ENCODE measurements around the gene OR2F1.

The OR2F1 gene

DNA sequence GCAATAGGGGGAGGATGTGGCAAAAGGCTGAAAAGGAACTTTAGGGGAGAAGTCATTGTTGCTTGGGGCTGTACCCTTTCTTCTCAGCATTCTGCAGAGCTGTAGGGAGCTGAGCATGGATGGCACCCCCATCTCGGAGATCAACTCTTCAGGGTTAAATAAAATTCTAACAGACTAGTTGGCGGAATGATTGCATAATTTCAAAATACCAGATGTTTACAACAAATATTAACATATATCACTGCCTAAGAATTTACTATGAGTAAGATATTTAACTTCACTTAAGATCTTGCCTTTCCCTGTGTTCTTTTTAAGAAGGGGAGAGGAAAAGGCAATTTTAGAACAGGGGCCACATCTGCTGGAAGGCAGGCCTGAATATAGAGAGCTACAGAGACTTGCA, 509 bp upstream of the OR2F1 start:
- no peak for DNase-seq (ENCODE audit: low read depth in 2 of 2)

GRCh38 chr7:143958781-143959180, 4.1 kb downstream of the OR2F1 start:
- no peak for DNase-seq (ENCODE audit: low read depth in 2 of 2)

DNA sequence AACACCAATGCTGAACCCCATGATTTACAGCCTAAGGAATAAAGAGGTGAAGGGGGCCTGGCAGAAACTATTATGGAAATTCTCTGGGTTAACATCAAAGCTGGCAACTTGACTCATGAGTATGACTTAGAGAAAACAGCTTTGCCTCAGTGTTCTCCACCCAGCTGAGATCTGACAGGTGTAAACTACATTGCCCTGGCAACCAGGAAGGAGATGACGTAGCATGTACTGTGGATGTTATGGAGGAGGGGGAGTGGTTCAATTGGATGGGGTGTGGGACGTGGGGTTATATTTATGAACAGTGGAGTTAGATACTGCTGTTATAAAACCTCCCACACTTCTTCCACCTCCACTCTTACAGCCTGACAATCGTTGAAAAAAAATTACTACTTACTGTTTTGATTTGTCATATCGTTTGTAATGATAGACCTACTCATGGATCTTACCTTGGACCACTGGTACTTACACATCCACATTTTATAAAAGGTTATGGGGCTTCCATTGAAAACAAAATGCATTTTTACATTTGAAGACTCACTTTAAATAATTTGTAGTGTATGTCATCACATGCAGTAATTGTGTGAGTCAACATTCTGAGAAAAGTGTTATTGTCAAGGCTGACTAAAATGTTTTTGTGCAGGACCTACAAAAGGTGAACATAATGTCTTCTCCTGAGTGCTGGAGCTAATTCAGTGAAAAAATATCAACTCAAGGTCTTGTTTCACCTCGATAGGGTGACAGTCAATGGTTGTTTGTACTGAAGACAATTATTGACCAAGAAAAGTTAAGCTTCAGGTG, 6.4 kb downstream of the OR2F1 start:
- no peak for DNase-seq (ENCODE audit: low read depth in 2 of 2)

GRCh38 chr7:143965280-143965679, 10.6 kb downstream of the OR2F1 start:
- no peak for DNase-seq (ENCODE audit: low read depth in 2 of 2)

DNA sequence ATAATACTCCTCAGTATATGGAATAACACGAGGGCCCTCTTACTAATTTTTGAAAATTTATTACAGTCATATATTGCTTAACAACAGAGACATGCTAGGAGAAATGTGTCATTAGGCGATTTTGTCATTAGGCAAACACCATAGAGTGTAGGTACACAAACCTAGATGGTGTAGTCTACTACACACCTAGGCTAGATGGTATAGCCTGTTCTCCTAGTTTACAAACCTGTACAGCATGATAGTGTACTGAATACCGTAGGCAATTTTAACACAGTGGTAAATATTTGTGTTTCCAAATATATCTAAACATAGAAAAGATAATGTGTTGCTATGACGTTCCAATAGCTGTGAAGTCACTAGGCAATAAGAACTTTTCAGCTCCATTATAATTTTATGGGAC, 12.8 kb downstream of the OR2F1 start:
- no peak for DNase-seq (ENCODE audit: low read depth in 2 of 2)

- no peak for DNase-seq (ENCODE audit: low read depth in 2 of 2)
Measured at GRCh38 chr7:143973870-143974416, 19.3 kb downstream of the OR2F1 start.

DNA sequence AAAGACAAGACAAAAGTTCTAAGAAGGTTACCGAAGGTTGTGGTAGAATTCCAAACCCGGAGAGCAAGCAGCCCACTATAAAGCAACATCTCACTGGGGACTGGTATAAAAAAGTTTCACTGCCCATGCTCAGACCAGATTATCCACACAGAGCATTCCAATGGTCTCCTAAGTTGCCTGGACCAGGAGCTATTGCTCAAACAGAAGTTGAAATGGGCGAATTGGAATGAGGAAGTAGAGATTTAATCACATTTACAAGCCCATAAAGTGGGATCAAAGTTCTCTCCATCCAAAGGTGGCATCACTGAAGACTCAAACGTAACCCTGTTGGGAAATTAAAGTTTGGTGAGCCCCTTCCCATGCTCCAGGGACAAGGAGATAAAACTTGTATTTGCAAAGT, 19.8 kb downstream of the OR2F1 start:
- no peak for DNase-seq (ENCODE audit: low read depth in 2 of 2)

DNA sequence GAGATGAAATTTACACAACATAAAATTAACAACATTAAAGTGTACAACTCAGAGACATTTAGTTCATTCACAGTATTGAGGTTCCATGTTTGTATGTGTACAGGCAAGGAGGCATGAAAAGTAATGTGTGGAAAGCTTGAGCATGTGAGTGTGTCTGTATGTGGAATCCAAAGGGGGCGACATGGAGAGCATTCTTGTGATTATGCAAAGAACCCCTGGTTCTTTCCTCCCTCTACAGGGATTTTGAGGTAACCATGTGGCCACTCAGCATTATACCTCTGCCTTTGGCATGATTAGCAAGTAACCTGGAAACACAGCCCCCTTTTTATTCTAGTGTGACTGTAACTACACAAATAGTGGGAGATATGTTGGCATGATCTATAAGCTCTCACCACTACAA, 21.0 kb downstream of the OR2F1 start:
- no peak for DNase-seq (ENCODE audit: low read depth in 2 of 2)

- no peak for DNase-seq (ENCODE audit: low read depth in 2 of 2)
Measured at GRCh38 chr7:143978585-143978984, 23.9 kb downstream of the OR2F1 start.

DNA sequence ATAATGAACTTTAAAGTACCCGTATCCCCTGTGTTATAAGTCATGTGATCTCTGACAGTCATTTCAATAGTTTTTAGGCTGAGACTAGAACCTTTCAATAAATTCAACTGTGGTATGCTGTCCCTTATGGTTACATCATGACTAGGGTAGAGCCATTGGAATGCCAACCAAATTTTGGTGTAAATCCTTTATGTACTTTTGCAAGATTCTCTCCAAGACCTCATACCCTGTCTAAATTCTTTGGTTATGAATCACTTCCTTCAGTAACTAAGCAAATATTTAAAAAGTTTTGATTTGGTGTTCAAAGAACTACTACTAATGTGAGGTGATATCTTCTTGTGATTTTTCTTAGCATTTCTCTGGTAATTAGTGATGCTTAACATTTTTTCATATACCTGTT, 24.7 kb downstream of the OR2F1 start:
- no peak for DNase-seq (ENCODE audit: low read depth in 2 of 2)

DNA sequence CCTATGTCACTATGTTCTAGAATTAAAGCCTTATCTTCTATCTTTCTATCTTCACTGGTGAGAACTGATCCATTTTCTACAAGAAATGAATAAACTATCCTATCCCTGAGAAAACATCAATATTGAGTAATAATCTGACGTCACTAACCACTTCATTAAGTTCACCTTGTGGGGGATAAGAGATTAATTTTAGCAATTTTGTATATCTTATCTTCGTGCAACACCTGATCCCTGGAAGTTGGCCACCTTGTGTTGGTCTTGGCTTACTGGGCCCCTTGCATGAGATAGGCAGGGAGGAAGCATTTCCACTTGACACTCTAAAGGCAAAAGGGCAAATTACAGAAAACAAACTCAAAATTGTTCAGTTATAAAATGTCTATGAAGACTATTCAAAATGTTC, 25.4 kb downstream of the OR2F1 start:
- DNase-seq (ENCODE audit: low read depth in 2 of 2) = no peak

- no peak for DNase-seq (ENCODE audit: low read depth in 2 of 2)
Measured at GRCh38 chr7:143980746-143981510, 26.3 kb downstream of the OR2F1 start.

GRCh38 chr7:143983960-143984359, 29.3 kb downstream of the OR2F1 start:
- no peak for DNase-seq (ENCODE audit: low read depth in 2 of 2)

- no peak for DNase-seq (ENCODE audit: low read depth in 2 of 2)
Measured at GRCh38 chr7:143987513-143987912, 32.9 kb downstream of the OR2F1 start.

- DNase-seq (ENCODE audit: low read depth in 2 of 2) = no peak
Measured at GRCh38 chr7:143988976-143989745, 34.5 kb downstream of the OR2F1 start.

DNA sequence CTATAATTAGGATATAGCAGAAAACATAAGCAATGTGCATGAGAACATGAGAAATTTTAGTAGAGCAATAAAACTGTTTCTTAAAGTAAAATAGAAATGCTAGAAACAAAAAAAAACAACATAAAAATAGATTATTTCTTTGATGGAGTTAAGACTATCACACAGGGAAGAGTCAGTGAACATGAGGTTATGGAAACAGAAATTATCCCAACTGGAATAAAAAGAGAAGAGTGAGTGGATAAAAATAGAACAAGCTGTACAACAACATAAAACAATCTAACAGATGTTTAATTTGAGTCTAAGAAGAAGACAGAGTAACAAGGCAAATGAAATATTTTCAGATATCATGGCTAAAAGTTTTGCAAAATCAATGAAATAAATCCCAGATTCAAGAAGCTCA, 38.0 kb downstream of the OR2F1 start:
- DNase-seq (ENCODE audit: low read depth in 2 of 2) = no peak

GRCh38 chr7:143993924-143994323, 39.3 kb downstream of the OR2F1 start:
- no peak for DNase-seq (ENCODE audit: low read depth in 2 of 2)

- DNase-seq (ENCODE audit: low read depth in 2 of 2) = no peak
Measured at GRCh38 chr7:144000020-144000419, 45.4 kb downstream of the OR2F1 start, which contains the start of gene OR6B1. Gene OR6B1, plus strand, starts transcription at chr7:144000320. Its CDS starts 3,677 bp downstream, at chr7:144003997.

GRCh38 chr7:144001543-144001942, 46.9 kb downstream of the OR2F1 start:
- no peak for DNase-seq (ENCODE audit: low read depth in 2 of 2)

DNA sequence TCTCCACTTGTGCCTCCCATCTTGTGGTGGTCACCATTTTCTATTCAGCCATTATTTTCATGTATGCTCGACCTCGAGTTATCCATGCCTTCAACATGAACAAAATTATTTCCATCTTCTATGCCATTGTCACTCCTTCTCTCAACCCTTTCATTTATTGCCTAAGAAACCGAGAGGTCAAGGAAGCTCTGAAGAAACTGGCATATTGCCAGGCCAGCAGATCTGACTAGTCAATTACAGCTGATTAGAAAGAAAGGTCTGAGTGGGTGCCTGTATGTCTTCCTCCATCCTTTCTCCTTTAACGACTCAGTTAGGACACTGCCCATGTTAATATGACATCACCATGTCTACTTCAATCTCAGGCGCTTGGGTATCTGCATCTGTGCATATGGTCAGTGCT, 50.1 kb downstream of the OR2F1 start:
- DNase-seq (ENCODE audit: low read depth in 2 of 2) = no peak

DNA sequence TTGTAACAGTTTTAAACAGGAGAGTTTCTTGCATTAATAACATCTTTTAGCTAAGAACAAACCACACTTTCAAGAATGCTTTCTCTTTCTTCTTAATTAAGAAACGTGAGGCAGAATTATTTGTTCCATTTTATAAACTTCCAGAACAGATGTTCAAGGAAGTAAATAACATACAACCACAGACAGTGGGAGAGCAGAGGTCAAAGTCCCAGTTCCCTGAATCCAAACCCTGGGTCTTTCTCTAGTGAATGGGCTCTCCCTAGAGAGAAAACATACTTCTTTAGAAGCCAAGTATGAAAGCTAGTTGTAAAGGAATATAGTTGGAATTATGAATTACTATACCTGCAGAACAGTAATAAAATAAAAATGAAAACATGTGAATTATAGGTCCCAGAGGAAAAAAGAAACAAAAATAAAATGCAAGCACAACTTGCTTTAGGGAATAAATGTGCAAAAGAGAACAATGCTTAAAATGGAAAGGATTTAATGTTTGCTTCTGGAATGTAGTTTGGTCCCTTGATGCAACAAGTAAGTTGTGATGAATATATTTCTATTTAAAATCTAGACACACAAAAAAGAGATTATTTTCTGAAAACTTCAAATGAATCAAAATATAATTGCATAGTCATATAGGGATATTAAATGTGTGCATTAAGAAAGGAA, 51.5 kb downstream of the OR2F1 start:
- no peak for DNase-seq (ENCODE audit: low read depth in 2 of 2)

DNA sequence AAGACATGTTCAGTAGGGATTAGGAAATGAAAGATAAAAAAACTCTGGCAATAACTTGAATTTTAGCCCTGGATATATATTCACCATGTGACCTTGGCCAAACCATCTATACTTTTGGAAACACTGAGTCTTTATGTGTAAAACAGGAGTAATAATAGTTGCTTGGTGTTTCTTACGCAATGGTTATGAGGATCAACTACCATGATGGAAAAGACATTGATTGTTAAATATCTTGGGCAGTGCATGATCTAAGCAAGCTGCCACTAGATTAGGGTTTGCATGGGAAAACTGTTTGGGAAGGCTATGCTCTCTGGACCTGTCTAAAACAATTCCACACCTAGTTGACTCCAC, 52.0 kb downstream of the OR2F1 start:
- DNase-seq (ENCODE audit: low read depth in 2 of 2) = no peak

Measured in stimulated activated CD8-positive, alpha-beta memory T cell treated with anti-CD3 and anti-CD28 coated beads, Interleukin-15, amount 100 ng/mL, for 48 hours (primary cell).